CD8-positive, alpha-beta memory T cell (primary cell): Measurements from ENCODE around the gene PPM1E. TPM values are rescaled to one million over a fixed set of nuclear protein-coding genes. Genes with fewer than 3 reads are reported as not detected.
"Not testable (repeated sequence)": the region's sequence is repeated elsewhere in the genome, so short reads cannot be mapped to it uniquely, and the experiment has no call there.

ENCODE experiments used
- CTCF ChIA-PET: fragments of 350-600 bp; sonication (Branson Sonifier 250); formaldehyde crosslinking; loops from one replicate; lab custom pipeline; 2021; ENCODE audit warnings: antibody characterized with exemption; lab: Charles Lee
- POLR2A ChIA-PET: fragments of 350-600 bp; sonication (Branson Sonifier 250); formaldehyde crosslinking; loops from one replicate; lab custom pipeline; 2021; ENCODE audit warnings: antibody characterized with exemption; lab: Charles Lee
- DNase-seq, 5 donors: peaks; one replicate each; pipeline versions ENCODE4 v3.0.0 to v3.0.0-alpha.2; 2020 to 2022; ENCODE audit warnings: mixed read lengths in 1 of 5
- H3K27ac ChIP-seq: one replicate; pipeline ENCODE4 v1.7.0; 2013; ENCODE audit warnings: low read depth, mild to moderate bottlenecking, low read length, moderate library complexity
- H3K27me3 ChIP-seq: 2 replicates; pipeline ENCODE4 v1.7.0; 2013; ENCODE audit warnings: low read length, mild to moderate bottlenecking; ENCODE audit not compliant: insufficient read depth, poor library complexity, severe bottlenecking
- H3K36me3 ChIP-seq: 2 replicates; pipeline ENCODE4 v1.7.0; 2013; ENCODE audit warnings: mild to moderate bottlenecking, low read length, moderate library complexity; ENCODE audit not compliant: insufficient read depth
- H3K4me1 ChIP-seq: 2 replicates; pipeline ENCODE4 v1.7.0; 2013; ENCODE audit warnings: mild to moderate bottlenecking, low read length, moderate library complexity; ENCODE audit not compliant: insufficient read depth
- H3K4me3 ChIP-seq: 2 replicates; pipeline ENCODE4 v1.7.0; 2013; ENCODE audit warnings: mild to moderate bottlenecking, low read length
- H3K9me3 ChIP-seq: 2 replicates; pipeline ENCODE4 v1.7.0; 2013; ENCODE audit warnings: mild to moderate bottlenecking, low read length
- H3K27ac Mint-ChIP-seq, 8 donors: one replicate each; pipeline ENCODE4 v1.8.0; 2020 to 2021; ENCODE audit warnings: mixed read lengths in 8 of 8, mild to moderate bottlenecking in 6 of 8, inconsistent platforms in 3 of 8, moderate library complexity in 3 of 8
- H3K27me3 Mint-ChIP-seq, 2 donors: one replicate each; pipeline ENCODE4 v1.8.0; 2020 to 2021; ENCODE audit warnings: mixed read lengths in 2 of 2, mild to moderate bottlenecking in 1 of 2, moderate library complexity in 1 of 2
- H3K36me3 Mint-ChIP-seq, 3 donors: one replicate each; pipeline ENCODE4 v1.8.0; 2020 to 2021; ENCODE audit warnings: mixed read lengths in 3 of 3, inconsistent platforms in 1 of 3, mild to moderate bottlenecking in 1 of 3
- H3K4me1 Mint-ChIP-seq, 3 donors: one replicate each; pipeline ENCODE4 v1.8.0; 2020 to 2021; ENCODE audit warnings: mixed read lengths in 3 of 3, inconsistent platforms in 1 of 3, mild to moderate bottlenecking in 1 of 3
- H3K4me3 Mint-ChIP-seq, 7 donors: one replicate each; pipeline ENCODE4 v1.8.0; 2020 to 2021; ENCODE audit warnings: mixed read lengths in 7 of 7, mild to moderate bottlenecking in 6 of 7, moderate library complexity in 4 of 7, inconsistent platforms in 2 of 7
- H3K9me3 Mint-ChIP-seq, 5 donors: one replicate each; pipeline ENCODE4 v1.8.0; 2020 to 2022; ENCODE audit warnings: mixed read lengths in 5 of 5, mild to moderate bottlenecking in 3 of 5, moderate library complexity in 2 of 5, inconsistent platforms in 1 of 5
- polyA plus RNA-seq: library from polyadenylated mRNA; unstranded; fragments of 300-500 nt; fragmentation: Illumina TruSeq; gene quantifications from one replicate; pipeline ENCODE4 v1.2.3, GENCODE V29; 2021
- total RNA-seq, 2 experiments: library from RNA; stranded (reverse); gene quantifications; one replicate each; pipeline ENCODE4 v1.2.3, GENCODE V29; 2021

The PPM1E gene
- total and polyA plus RNA-seq, 3 experiments from 2014 or later: 0.05 TPM; not detected in 2

DNA sequence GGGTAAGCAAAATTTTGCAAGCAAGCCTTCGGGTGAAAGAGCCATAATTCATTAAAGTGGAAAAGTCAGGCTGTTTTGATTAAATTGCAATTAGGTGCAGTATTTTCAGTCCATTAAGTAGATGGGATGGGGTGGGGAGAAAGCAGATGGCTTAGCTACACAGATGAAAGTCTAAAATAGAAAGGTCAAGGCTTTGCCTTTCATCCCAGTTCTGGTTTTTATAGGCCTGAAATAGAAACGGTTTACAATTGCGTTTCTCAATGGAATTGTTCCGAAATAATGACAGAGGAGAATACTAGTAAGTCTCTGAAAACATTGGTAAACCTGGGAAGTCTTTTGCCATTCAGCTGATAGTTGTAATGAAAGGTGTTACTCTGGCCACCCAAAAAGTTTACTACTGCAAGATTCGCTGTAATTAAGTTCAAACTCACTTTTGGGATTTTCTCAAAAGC lies 1.5 kb downstream of the PPM1E start:
- peaks cover 50 to 73% of the 10 kb centered on the region in 2 donors for H3K27me3 Mint-ChIP-seq
- peak overlapping the region in 1 of 8 donors; percentile 65 for H3K27ac Mint-ChIP-seq
- H3K9me3 ChIP-seq: no peaks in the 10 kb centered on the region
- H3K27me3 ChIP-seq: peaks cover 29% of the 10 kb centered on the region
- H3K27ac ChIP-seq: no peak overlapping the region
- peak overlapping the region; percentile 69 for H3K4me3 ChIP-seq
- H3K4me3 Mint-ChIP-seq: peak overlapping the region; percentile 58 to 92 (median 91)
- H3K36me3 Mint-ChIP-seq: peaks cover 0 to 3% (median 0%) of the 10 kb centered on the region in 3 donors
- peaks cover 7 to 21% (median 16%) of the 10 kb centered on the region in 3 donors for H3K4me1 Mint-ChIP-seq
- H3K4me1 ChIP-seq: peaks cover 12% of the 10 kb centered on the region
- POLR2A ChIA-PET: no interaction called here
- peaks cover 0 to 2% (median 0%) of the 10 kb centered on the region in 5 donors for H3K9me3 Mint-ChIP-seq
- no peaks in the 10 kb centered on the region for H3K36me3 ChIP-seq
- CTCF ChIA-PET: interaction anchor here (1.0 kb wide), 1 partner anchor 13 kb away, joined by 3 read pairs; no protein-coding TSS in a partner anchor
- no peak for DNase-seq

DNA sequence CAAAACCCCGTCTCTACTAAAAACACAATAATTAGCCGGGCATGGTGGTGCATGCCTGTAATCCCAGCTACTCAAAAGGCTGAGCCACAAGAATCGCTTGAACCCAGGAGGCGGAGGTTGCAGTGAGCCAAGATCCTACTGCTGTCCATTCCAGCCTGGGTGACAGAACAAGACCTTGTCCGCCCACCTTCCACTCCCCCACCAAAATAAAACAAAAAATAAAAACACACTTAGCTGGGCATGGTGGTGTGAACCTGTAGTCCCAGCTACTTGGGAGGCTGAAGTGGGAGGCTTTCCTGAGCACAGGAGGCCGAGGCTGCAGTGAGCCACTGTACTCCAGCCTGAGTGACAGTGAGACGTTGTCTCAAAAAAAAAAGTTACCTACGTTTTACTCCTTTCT lies 3.2 kb downstream of the PPM1E start:
- H3K4me1 ChIP-seq: peaks cover 12% of the 10 kb centered on the region
- ChIA-PET CTCF (no interaction called here), POLR2A (no interaction called here)
- peaks cover 0 to 3% (median 0%) of the 10 kb centered on the region in 3 donors for H3K36me3 Mint-ChIP-seq
- no peak overlapping the region for H3K27ac Mint-ChIP-seq
- no peak overlapping the region for H3K4me3 ChIP-seq
- no peak for DNase-seq
- H3K4me1 Mint-ChIP-seq: peaks cover 7 to 21% (median 16%) of the 10 kb centered on the region in 3 donors
- peaks cover 29% of the 10 kb centered on the region for H3K27me3 ChIP-seq
- peaks cover 0 to 2% (median 0%) of the 10 kb centered on the region in 5 donors for H3K9me3 Mint-ChIP-seq
- H3K4me3 Mint-ChIP-seq: no peak overlapping the region
- H3K27me3 Mint-ChIP-seq: peaks cover 54 to 74% of the 10 kb centered on the region in 2 donors
- H3K27ac ChIP-seq: no peak overlapping the region
- H3K9me3 ChIP-seq: no peaks in the 10 kb centered on the region
- no peaks in the 10 kb centered on the region for H3K36me3 ChIP-seq

DNA sequence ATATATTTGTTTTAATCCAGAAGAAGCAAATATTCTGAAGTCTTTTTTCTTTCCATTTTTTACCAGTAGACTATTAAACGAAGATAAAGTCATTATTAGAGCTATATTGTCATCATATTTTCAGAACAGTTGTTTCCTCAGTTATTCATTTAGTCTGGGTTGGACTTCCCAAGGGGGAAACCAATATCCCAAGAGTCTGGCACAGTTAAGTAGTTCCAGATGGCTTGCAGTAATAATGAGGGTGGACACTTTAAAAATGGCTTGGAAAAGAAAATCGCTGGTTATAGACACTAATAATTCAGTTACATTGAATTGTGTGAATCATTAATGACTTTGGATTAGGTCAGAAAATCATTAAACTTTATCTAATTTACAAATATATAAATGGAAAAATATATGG lies 3.9 kb downstream of the PPM1E start:
- H3K36me3 Mint-ChIP-seq: peaks cover 0 to 3% (median 0%) of the 10 kb centered on the region in 3 donors
- Histone ChIP-seq H3K4me3 (no peak overlapping the region), H3K9me3 (no peaks in the 10 kb centered on the region), H3K27me3 (peaks cover 29% of the 10 kb centered on the region), H3K27ac (no peak overlapping the region), H3K36me3 (no peaks in the 10 kb centered on the region), H3K4me1 (peaks cover 12% of the 10 kb centered on the region)
- H3K27ac Mint-ChIP-seq: no peak overlapping the region
- no peak for DNase-seq
- H3K9me3 Mint-ChIP-seq: peaks cover 0 to 2% (median 0%) of the 10 kb centered on the region in 5 donors
- ChIA-PET POLR2A (no interaction called here), CTCF (no interaction called here)
- H3K4me3 Mint-ChIP-seq: no peak overlapping the region
- H3K4me1 Mint-ChIP-seq: peaks cover 7 to 21% (median 16%) of the 10 kb centered on the region in 3 donors
- peaks cover 53 to 72% of the 10 kb centered on the region in 2 donors for H3K27me3 Mint-ChIP-seq

- Mint-ChIP-seq H3K4me1 (peaks cover 7 to 16% (median 12%) of the 10 kb centered on the region in 3 donors), H3K4me3 (no peak overlapping the region), H3K27me3 (peaks cover 46 to 69% of the 10 kb centered on the region in 2 donors), H3K36me3 (peaks cover 0 to 3% (median 0%) of the 10 kb centered on the region in 3 donors), H3K9me3 (peaks cover 0 to 2% (median 0%) of the 10 kb centered on the region in 5 donors), H3K27ac (no peak overlapping the region)
- ChIA-PET POLR2A (no interaction called here), CTCF (no interaction called here)
- Histone ChIP-seq H3K4me1 (peaks cover 12% of the 10 kb centered on the region), H3K9me3 (no peaks in the 10 kb centered on the region), H3K27me3 (peaks cover 29% of the 10 kb centered on the region), H3K27ac (no peak overlapping the region), H3K36me3 (no peaks in the 10 kb centered on the region), H3K4me3 (no peak overlapping the region)
- no peak for DNase-seq
Measured at GRCh38 chr17:58760248-58760647, 4.6 kb downstream of the PPM1E start.

GRCh38 chr17:58763263-58763662 lies 7.6 kb downstream of the PPM1E start:
- Mint-ChIP-seq H3K4me3 (no peak overlapping the region), H3K36me3 (no peaks in the 10 kb centered on the region), H3K27ac (no peak overlapping the region), H3K9me3 (no peaks in the 10 kb centered on the region), H3K4me1 (no peaks in the 10 kb centered on the region), H3K27me3 (peaks cover 30 to 57% of the 10 kb centered on the region in 2 donors)
- CTCF ChIA-PET: no interaction called here
- no peak overlapping the region for H3K27ac ChIP-seq
- H3K4me3 ChIP-seq: no peak overlapping the region
- POLR2A ChIA-PET: no interaction called here
- no peaks in the 10 kb centered on the region for H3K36me3 ChIP-seq
- no peak for DNase-seq
- no peaks in the 10 kb centered on the region for H3K9me3 ChIP-seq
- no peaks in the 10 kb centered on the region for H3K4me1 ChIP-seq
- peaks cover 11% of the 10 kb centered on the region for H3K27me3 ChIP-seq

DNA sequence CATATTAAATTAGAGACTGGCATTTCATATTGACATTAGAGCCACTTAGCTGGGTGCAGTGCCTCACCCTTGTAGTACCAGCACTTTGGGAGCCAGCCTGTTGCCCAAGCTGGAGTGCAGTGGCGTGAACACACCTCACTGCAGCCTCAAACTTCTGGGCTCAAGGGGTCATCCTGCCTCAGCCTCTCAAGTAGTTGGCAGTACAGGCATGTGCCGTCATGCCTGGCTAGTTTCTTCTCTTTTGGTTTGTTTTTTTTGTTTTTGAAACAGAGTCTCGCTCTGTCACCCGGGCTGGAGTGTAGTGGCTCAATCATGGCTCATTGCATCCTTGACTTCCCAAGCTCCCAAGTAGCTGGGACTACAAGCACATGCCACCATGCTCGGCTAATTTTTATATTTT lies 8.7 kb downstream of the PPM1E start:
- H3K4me1 Mint-ChIP-seq: no peaks in the 10 kb centered on the region
- H3K27ac Mint-ChIP-seq: no peak overlapping the region
- POLR2A ChIA-PET: interaction anchor here (0.7 kb wide), 1 partner anchor 23 kb away, joined by 4 read pairs; no protein-coding TSS in a partner anchor
- DNase-seq: no peak
- Histone ChIP-seq H3K36me3 (no peaks in the 10 kb centered on the region), H3K27me3 (peaks cover under 1% of the 10 kb centered on the region), H3K4me1 (no peaks in the 10 kb centered on the region), H3K9me3 (no peaks in the 10 kb centered on the region), H3K27ac (no peak overlapping the region), H3K4me3 (no peak overlapping the region)
- H3K36me3 Mint-ChIP-seq: no peaks in the 10 kb centered on the region
- H3K4me3 Mint-ChIP-seq: no peak overlapping the region
- H3K9me3 Mint-ChIP-seq: no peaks in the 10 kb centered on the region
- CTCF ChIA-PET: no interaction called here
- H3K27me3 Mint-ChIP-seq: peaks cover 23 to 48% of the 10 kb centered on the region in 2 donors

DNA sequence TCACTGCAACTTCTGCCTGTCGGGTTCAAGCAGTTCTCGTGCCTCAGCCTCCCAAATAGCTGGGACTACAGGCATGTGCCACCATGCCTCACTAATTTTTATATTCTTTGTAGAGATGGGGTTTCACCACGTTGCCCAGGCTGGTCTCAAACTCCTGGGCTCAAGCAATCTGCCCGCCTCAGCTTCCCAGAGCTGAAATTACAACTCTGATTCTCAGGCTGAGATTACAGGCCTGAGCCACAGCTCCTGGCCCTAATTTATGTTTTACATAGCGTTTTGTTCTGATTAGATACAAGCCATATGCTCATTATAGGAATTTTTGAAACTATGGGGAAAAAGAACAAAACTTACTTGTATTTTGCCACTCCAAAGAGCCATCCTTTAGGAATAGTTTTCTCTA lies 22.8 kb downstream of the PPM1E start:
- H3K9me3 Mint-ChIP-seq, H3K36me3 ChIP-seq, CTCF ChIA-PET, H3K4me3 ChIP-seq, H3K36me3 Mint-ChIP-seq, POLR2A ChIA-PET, H3K4me1 Mint-ChIP-seq, H3K9me3 ChIP-seq, DNase-seq, H3K27ac ChIP-seq, H3K4me3 Mint-ChIP-seq, H3K4me1 ChIP-seq, H3K27me3 ChIP-seq, H3K27ac Mint-ChIP-seq: not testable (repeated sequence)
- H3K27me3 Mint-ChIP-seq: peaks cover 8 to 15% of the 10 kb centered on the region in 2 donors

GRCh38 chr17:58779446-58779845 lies 23.8 kb downstream of the PPM1E start:
- Histone ChIP-seq H3K4me3 (no peak overlapping the region), H3K9me3 (no peaks in the 10 kb centered on the region), H3K27ac (no peak overlapping the region), H3K4me1 (no peaks in the 10 kb centered on the region), H3K36me3 (no peaks in the 10 kb centered on the region), H3K27me3 (no peaks in the 10 kb centered on the region)
- no peak overlapping the region for H3K4me3 Mint-ChIP-seq
- CTCF ChIA-PET: no interaction called here
- POLR2A ChIA-PET: no interaction called here
- no peaks in the 10 kb centered on the region for H3K4me1 Mint-ChIP-seq
- no peaks in the 10 kb centered on the region for H3K36me3 Mint-ChIP-seq
- no peak for DNase-seq
- H3K27me3 Mint-ChIP-seq: peaks cover 2 to 8% of the 10 kb centered on the region in 2 donors
- no peaks in the 10 kb centered on the region for H3K9me3 Mint-ChIP-seq
- no peak overlapping the region for H3K27ac Mint-ChIP-seq
